Lower leg skin (tissue), 4 donors: Measurements from ENCODE around the gene INTS6L. TPM values are rescaled to one million over a fixed set of nuclear protein-coding genes. Genes with fewer than 3 reads are reported as not detected.

ENCODE experiments used
- DNase-seq, 2 donors: peaks; one replicate each; pipeline ENCODE4 v3.0.0-alpha.2; 2019; ENCODE audit warnings: low spot score in 2 of 2
- H3K4me3 ChIP-seq: fragments of 200-600 bp; sonication (generic); 2 replicates; pipeline ENCODE4 v1.5.1; 2017; ENCODE audit warnings: mild to moderate bottlenecking, low read depth; ENCODE audit not compliant: poor library complexity, severe bottlenecking
- CTCF ChIP-seq, 3 donors: fragments of 450-650 bp; IDR thresholded peaks; one replicate each; pipeline ENCODE4 v1.5.1; 2016; ENCODE audit warnings: antibody characterized with exemption in 3 of 3, mild to moderate bottlenecking in 3 of 3, moderate library complexity in 2 of 3
- POLR2A ChIP-seq, 2 donors: fragments of 450-650 bp; IDR thresholded peaks; one replicate each; pipeline ENCODE4 v1.6.1; 2016 to 2017; ENCODE audit warnings: antibody characterized with exemption in 2 of 2, mild to moderate bottlenecking in 1 of 2, moderate library complexity in 1 of 2
- WGBS, 2 donors: methylation state at CpG; one replicate each; pipeline ENCODE4 v1.1.5; 2018; 5-methylcytosine and 5-hydroxymethylcytosine counted together
- intact Hi-C: fragments of 100-400 bp; cut with DNase I; formaldehyde crosslinking; loops from one replicate; pipeline ENCODE4 v1.15.0; 2023; ENCODE audit warnings: low total_unique reads
- total RNA-seq, 4 donors: library from RNA; depleted of rRNA; stranded (reverse); fragments of >200 nt; gene quantifications; one replicate each; pipeline ENCODE4 v1.1.0, GENCODE V29; 2016

The INTS6L gene
- total RNA-seq, 4 donors from 2014 or later = 7.4 to 10.8 (median 9.0) TPM

DNA sequence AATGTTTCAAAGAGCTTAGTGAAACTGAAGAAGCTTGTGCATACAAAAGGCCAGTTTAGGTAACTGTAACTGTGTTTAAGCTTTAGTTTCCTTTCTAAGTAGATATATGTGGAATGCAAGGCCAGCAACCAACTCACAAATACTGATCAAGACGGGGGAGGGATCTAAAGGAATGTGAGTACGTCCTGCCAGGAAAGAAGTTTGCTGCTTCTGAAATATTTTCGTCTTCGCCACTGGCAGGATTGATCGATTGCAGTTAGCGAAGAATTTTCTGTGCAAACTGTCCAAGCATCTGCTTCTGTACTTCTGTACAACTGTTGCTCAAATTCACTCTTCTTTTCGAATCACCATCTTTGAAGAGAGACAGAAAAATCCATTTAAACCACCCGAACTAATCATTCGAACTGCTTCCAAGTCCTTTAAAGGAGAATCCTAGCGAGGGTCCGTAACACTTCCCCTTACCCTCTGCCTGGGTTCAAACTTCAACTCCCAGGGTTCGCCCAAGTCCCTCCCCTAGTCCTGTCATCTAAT lies 373 bp upstream of the INTS6L start:
- intact Hi-C loops = no loop called here
- TF ChIP-seq CTCF (IDR thresholded peaks at IDR 0.05) (no peak), POLR2A (IDR thresholded peaks at IDR 0.05) (no peak)
- no peak for DNase-seq
- WGBS, 2 donors = 3 to 39% methylated on average over 12 of the region's 12 CpGs
- H3K4me3 ChIP-seq = peak overlapping the region; percentile 48

DNA sequence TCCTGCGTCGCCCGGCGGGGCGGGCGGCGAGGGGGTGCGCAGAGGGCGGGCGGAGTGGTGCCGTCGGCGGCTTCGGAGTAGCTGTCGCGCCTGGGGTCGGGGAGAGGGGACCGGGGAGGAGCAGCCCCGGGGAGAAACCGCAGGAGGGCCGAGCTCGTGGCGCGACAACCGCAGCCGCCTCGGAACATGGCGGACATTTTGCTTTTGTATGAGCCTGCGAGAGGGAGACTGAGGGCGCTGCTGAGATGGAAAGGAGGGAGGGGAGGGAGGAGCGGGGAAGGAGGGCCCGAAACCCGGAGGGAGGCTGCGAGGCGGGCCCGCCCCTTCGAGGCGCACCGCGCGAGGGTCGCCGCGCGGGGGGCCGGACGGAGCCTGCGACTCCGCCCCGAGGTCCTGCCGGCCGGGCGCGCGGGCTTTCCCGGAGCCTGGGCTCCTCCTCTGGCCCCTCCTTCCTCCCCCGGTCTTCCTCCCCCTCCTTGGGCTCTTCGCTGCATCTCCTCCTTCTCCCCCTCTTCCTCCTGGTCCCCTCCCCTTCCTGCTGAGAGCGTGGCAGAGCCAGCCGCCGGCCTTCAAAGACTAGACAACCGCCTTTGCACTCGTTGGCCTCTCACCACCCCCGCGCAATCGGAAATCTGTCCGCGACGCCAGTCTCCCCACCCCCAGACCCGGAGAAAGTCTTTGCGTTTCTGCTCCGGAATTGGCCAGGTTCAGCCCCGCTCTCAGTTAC lies 1.1 kb downstream of the INTS6L start:
- 1 to 29% methylated on average over 18 to 65 of the region's 73 CpGs for WGBS, 2 donors
- DNase-seq = peak; percentile 79 to 94
- intact Hi-C loops = no loop called here
- TF ChIP-seq CTCF (IDR thresholded peaks at IDR 0.05) (no peak), POLR2A (IDR thresholded peaks at IDR 0.05) (no peak)
- H3K4me3 ChIP-seq = peak overlapping the region; percentile 48

DNA sequence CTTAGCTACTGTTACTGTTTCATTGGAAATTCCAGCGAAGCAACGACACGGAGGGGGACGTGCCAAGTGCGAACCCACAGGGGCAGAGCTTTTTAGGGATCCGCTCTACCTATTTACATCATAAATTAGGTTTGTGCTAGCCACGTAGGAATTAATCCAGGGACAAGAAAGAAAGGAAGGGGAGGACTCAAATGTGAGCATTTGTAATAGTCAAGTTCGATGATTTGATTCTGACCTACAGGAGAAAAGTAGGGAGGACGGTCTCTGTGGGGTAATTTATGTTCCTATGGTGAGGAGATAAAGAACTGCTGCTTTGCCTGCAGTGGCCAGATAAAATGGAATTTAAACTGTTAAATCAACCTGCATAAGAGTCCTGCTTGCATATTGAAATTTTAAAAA lies 1.7 kb downstream of the INTS6L start:
- no peak for DNase-seq
- intact Hi-C loops = no loop called here

GRCh38 chrX:135522878-135523693 lies 2.6 kb downstream of the INTS6L start:
- H3K4me3 ChIP-seq = no peak overlapping the region
- TF ChIP-seq POLR2A (IDR thresholded peaks at IDR 0.05) (no peak), CTCF (IDR thresholded peaks at IDR 0.05) (no peak)
- DNase-seq = no peak
- intact Hi-C loops = no loop called here
- whole genome bisulfite sequencing, 2 donors = 78 to 79% methylated on average over 20 of the region's 20 CpGs

More for the DNA sequence above, 1.7 kb downstream of the INTS6L start:
- TF ChIP-seq CTCF (IDR thresholded peaks at IDR 0.05) (no peak), POLR2A (IDR thresholded peaks at IDR 0.05) (no peak)
- H3K4me3 ChIP-seq = peak overlapping the region; percentile 20
- 1 to 30% methylated on average over 9 of the region's 9 CpGs for WGBS, 2 donors

DNA sequence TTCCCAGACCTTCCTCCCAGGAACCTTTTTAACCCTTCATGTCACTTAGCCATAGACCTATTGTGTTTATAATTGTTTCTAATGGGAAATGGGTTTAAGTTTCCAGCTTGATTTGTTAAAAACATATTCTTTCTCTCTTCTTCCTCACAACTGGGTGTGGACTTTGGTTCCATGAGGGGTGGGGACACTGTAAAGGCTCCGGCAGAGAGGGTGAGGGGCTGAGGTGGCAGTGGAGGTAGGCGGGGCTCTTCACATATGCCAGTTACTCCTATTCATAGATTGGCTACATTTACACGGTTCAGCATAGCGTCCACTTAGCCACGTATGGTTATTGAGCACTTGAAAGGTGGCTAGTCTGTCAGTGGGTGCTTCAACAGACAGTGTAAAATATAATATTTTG lies 7.8 kb downstream of the INTS6L start:
- intact Hi-C loops = no loop called here
- DNase-seq = no peak
- WGBS, 2 donors = 50 to 58% methylated on average over 5 of the region's 5 CpGs
- TF ChIP-seq POLR2A (IDR thresholded peaks at IDR 0.05) (no peak), CTCF (IDR thresholded peaks at IDR 0.05) (no peak)
- H3K4me3 ChIP-seq = no peak overlapping the region
